Measurements from ENCODE around the gene HIGD1A.

DNA sequence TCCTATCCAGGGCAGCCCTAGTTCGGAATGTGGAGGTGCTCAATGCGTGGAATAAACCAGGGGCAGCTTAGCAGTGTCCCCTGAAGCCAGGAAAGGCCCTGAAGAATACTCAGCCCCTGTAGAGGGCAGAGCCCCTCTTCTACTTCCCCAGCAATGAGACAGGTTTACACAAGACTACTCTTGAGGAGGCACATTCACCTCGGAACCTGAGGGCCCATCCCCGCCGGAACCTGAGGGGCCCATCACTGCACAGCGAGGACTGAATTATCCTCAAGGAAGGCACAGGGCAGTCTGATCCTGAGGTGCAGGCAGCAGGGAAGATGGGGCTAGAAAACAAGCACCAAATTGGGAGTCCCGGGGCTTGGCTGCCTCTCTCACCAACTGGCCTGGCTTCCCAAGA is 53.5 kb downstream of the HIGD1A start:
- TF ChIP-seq GATA2 (IDR thresholded peaks at IDR 0.05; ENCODE audit: low read depth, low read length) (no peak), GATA3 (IDR thresholded peaks at IDR 0.05; ENCODE audit: low read depth, low read length) (no peak)

Measured in SH-SY5Y (cell line).